Stimulated activated CD4-positive, alpha-beta T cell treated with anti-CD3 and anti-CD28 coated beads, Interleukin-4, amount 100 ng/mL, for 4 hours (primary cell): ENCODE results near the gene LRIG3.
"Not testable (repeated sequence)": the region's sequence is repeated elsewhere in the genome, so short reads cannot be mapped to it uniquely, and the experiment has no call there.

Source experiments
- DNase-seq, 2 experiments: peaks; one replicate each; pipeline ENCODE4 v3.0.0-alpha.2; 2020

The LRIG3 gene

GRCh38 chr12:58920102-58920960 lies at the start of gene LRIG3:
Gene LRIG3, minus strand, starts transcription at chr12:58920504. Its CDS starts 269 bp downstream, at chr12:58920235.
- DNase-seq = no peak

GRCh38 chr12:58969237-58969636 lies 48.9 kb upstream of the LRIG3 start:
- DNase-seq = no peak

- no peak for DNase-seq
Measured at GRCh38 chr12:58967561-58967960, 47.3 kb upstream of the LRIG3 start.

- DNase-seq = no peak
Measured at GRCh38 chr12:58966939-58967338, 46.6 kb upstream of the LRIG3 start.

- no peak for DNase-seq
Measured at GRCh38 chr12:58965568-58965967, 45.3 kb upstream of the LRIG3 start.

GRCh38 chr12:58963844-58964243 lies 43.5 kb upstream of the LRIG3 start:
- DNase-seq = no peak

- DNase-seq = no peak
Measured at GRCh38 chr12:58961906-58962305, 41.6 kb upstream of the LRIG3 start.

GRCh38 chr12:58961166-58961565 lies 40.9 kb upstream of the LRIG3 start:
- DNase-seq = no peak

- no peak for DNase-seq
Measured at GRCh38 chr12:58959639-58960300, 39.5 kb upstream of the LRIG3 start.

- DNase-seq = no peak
Measured at GRCh38 chr12:58957298-58957697, 37.0 kb upstream of the LRIG3 start.

GRCh38 chr12:58955849-58956248 lies 35.5 kb upstream of the LRIG3 start:
- no peak for DNase-seq

- no peak for DNase-seq
Measured at GRCh38 chr12:58954002-58954401, 33.7 kb upstream of the LRIG3 start.

- no peak for DNase-seq
Measured at GRCh38 chr12:58950739-58951100, 30.4 kb upstream of the LRIG3 start.

- DNase-seq = not testable (repeated sequence)
Measured at GRCh38 chr12:58949954-58950738, 29.8 kb upstream of the LRIG3 start.

GRCh38 chr12:58943079-58943478 lies 22.8 kb upstream of the LRIG3 start:
- DNase-seq = no peak

- DNase-seq = no peak
Measured at GRCh38 chr12:58942345-58942744, 22.0 kb upstream of the LRIG3 start.

GRCh38 chr12:58939399-58940100 lies 19.2 kb upstream of the LRIG3 start:
- DNase-seq = no peak

GRCh38 chr12:58938440-58938839 lies 18.1 kb upstream of the LRIG3 start:
- DNase-seq = no peak

- DNase-seq = no peak
Measured at GRCh38 chr12:58934528-58934927, 14.2 kb upstream of the LRIG3 start.

- no peak for DNase-seq
Measured at GRCh38 chr12:58932806-58933681, 12.7 kb upstream of the LRIG3 start.

GRCh38 chr12:58931518-58931917 lies 11.2 kb upstream of the LRIG3 start:
- no peak for DNase-seq

GRCh38 chr12:58930770-58931324 lies 10.5 kb upstream of the LRIG3 start:
- DNase-seq = no peak
